GF-D8 (cell line): ENCODE data around the gene NHERF1.

Experiments
- DNase-seq: peaks from one replicate; lab custom pipeline; 2025; lab: John Stamatoyannopoulos, UW

Gene NHERF1

GRCh38 chr17:74748529-74749278 lies at the start of gene NHERF1:
TSS of gene NHERF1 (plus strand) at chr17:74748628. CDS start at chr17:74748847, 219 bp downstream.
- DNase-seq = peak; percentile 72

DNA sequence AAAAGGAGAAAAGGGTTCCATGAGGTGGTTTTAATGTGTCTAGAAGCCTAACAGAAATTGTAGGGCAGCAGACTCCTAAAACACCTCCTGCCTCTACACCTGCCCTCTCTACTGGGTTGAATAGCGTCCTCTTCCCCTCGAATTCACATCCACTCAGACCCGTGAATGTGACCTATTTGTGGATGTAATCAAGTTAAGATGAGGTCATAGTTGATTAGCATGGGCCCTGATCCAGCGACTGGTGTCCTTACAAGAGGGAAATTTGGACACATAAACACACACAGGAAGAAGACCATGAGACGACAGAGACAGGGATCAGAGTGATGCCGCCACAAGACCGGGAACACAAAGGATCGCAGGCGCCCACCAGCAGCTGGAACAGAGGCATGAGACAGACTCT lies 49.2 kb upstream of the NHERF1 start:
- DNase-seq = no peak

- DNase-seq = no peak
Observed at GRCh38 chr17:74702116-74702871, 46.1 kb upstream of the NHERF1 start.

DNA sequence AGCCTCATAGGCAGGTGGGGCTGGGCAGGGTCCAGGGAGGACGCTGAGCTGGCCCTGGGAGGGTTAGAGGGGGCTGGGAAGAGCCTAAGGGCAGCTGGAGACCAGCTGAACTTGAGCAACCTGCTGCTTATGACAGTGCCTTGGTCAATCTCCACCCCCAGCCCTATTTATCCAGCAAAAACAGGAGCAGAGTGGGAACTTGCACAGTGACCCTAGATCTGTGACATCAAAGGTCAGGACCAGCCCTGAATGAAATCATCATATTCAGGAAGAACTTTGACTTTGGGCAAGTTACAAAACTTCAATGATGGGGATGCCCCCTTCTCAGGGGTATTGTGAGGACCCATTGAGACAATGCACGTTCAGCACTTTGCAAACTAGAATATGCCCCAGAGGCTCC lies 45.1 kb upstream of the NHERF1 start:
- DNase-seq = no peak

GRCh38 chr17:74704544-74704943 lies 43.9 kb upstream of the NHERF1 start:
- DNase-seq = no peak

- no peak for DNase-seq
Observed at GRCh38 chr17:74711058-74711824, 37.2 kb upstream of the NHERF1 start.

- DNase-seq = no peak
Observed at GRCh38 chr17:74712301-74712700, 36.1 kb upstream of the NHERF1 start.

DNA sequence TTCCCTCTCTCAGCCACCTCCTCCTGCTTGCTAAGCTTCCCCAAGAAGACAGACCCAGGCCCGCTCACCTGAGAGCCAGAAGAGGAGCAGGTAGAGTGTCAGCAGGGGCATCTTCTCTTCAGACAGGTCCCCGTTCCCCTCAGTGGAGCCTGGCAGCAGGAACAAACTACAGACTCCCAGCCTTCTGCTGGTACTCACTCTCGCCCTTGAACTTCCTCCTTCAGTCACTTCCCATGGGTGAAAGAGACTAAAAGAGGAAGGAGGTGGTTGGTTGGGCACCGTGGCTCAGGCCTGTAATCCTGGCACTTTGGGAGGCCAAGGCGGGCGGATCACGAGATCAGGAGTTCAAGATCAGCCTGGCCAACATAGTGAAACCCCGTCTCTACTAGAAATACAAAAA lies 35.7 kb upstream of the NHERF1 start, which contains the start of gene CD300LF:
Gene CD300LF (minus strand): TSS at position 168 of the 400 bp plus-strand sequence. CDS start 57 bp downstream, at position 111.
- peak; percentile 88 for DNase-seq

- peak; percentile 39 for DNase-seq
Observed at GRCh38 chr17:74713171-74713755, 35.2 kb upstream of the NHERF1 start.

DNA sequence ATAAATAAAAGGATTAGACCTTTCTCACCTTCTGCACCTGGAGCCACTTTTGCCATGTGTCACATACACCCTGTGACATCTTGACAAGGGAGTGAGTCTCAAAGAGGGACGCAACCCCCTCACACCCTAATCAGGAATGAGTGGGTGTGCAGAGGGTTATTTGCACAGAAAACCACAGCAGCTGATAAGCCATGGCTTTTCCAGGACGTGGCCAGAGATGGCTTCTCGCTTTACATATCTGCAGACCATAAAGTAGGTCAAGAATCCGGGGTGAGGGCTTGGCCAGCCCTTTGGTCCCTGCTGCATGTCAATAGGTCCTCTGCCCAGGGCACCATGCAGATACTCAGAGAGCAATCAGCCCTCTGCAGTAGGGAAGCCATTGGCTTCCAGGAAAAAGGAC lies 33.3 kb upstream of the NHERF1 start:
- no peak for DNase-seq

DNA sequence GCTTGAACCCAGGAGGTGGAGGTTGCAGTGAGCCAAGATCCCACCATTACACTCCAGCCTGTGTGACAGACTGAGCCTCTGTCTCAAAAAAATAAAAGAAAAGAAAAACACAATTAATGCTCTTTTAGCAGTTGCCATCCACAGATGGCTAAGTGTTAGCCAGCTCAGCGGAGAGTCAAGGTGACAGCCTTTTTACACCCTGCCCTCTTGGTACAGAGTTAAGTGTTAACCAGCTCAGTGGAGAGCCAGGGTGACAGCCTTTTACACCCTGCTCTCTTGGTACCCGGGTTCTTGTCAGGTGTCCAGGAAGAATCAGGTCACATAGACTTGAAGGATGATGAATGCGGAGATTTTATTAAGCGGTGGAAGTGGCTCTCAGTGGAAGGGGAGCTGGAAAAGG lies 27.9 kb upstream of the NHERF1 start:
- DNase-seq = no peak

- no peak for DNase-seq
Observed at GRCh38 chr17:74722782-74723181, 25.6 kb upstream of the NHERF1 start.

GRCh38 chr17:74723891-74724290 lies 24.5 kb upstream of the NHERF1 start:
- DNase-seq = no peak

DNA sequence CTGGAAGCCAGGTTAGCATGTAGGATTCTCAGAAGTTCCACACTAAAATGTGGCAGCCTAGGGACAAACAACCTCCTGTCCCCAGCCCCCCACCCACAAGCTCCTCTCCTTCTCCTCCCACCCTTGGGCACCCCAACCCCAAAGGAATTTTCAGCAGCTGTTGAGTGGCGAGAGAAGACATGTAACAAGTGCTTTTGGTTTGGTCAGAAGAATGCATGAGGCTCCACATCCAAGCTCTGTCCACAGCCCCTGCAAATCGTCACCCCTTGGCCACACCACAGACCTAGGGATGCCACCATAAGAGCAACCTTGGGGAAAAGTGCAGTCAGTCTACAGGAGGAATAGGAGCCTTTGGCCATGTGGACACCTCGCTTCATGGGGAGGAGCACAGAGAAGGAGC lies 23.3 kb upstream of the NHERF1 start:
- DNase-seq = no peak

- no peak for DNase-seq
Observed at GRCh38 chr17:74728033-74728701, 20.3 kb upstream of the NHERF1 start.

GRCh38 chr17:74728702-74729075 lies 19.7 kb upstream of the NHERF1 start:
- no peak for DNase-seq

GRCh38 chr17:74729368-74729767 lies 19.1 kb upstream of the NHERF1 start:
- DNase-seq = no peak

DNA sequence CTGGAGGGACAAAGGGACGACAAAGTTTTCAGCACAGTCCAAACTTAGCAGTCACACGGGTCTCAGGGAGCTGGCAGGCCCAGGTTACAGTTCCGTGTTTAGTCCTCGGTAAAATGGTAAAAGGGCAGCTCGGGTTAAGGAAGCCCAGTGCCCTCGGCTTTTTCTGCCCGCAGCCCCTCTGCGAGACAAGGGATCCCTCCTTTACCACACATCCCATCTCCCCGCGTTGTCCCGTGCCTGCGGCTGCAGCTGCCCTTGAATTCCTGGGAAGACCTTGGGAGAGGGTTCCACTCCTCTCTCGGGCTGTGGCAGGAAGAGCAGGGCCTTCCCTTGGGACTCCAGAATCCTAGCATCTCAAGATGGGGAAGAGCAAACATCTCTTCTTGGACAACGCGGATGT lies 18.6 kb upstream of the NHERF1 start:
- DNase-seq = no peak

DNA sequence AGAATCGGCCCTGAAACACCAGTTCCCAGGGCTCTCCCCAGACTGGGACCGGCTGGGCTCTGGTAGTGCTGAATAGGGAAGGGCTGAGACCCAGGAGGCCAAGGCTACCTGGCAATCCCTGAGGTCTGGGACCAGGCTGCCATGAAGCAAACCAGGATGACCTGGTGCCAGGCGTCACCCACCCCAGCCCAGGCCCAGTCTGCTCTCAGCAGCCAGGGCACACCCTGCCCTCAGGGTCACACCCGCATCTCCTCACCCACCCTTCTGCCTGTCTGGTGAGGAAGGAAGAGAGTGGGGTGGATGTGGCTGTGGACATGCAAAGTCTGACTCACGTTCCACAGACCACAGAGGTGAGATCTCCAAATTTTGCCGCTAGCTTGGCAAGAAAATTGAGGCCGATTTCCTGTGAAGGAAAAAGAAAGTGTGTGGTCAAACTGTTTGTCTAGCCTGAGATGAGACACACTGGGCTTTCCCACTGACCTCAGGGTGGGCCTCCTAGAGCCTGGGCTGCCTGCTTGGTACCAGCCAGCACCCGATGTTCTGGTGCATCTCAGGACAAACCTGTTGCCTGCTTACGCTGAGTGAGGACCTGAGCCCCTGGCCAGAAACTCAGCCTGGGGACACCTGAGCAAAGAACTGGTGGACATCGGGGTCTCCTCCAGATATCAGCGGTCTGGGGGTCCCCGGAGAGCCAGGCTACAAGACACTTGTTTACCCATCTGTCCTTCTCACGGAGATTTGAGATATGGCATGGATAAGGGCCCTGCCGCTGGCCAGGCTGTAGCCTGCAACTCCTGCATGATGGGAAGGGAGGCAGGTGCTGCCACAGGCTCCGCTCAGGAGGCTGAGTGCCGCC lies 17.7 kb upstream of the NHERF1 start:
- no peak for DNase-seq

DNA sequence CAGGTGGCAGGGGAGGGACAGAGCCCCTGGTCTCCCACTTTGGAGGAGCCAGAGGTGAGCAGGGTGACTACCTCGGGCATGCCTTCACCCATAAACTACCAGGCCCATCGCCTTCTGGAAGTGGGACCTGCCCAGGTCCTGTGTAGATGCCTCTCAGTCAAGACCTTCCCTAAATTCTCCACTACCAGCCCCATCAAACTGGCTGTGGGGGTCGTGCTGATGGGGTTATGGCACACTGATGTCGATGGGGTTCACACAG lies 17.2 kb upstream of the NHERF1 start:
- DNase-seq = no peak
